Colon (tissue), 2 donors: ENCODE results near the gene AKR1B15.
"Not testable (repeated sequence)": the region's sequence is repeated elsewhere in the genome, so short reads cannot be mapped to it uniquely, and the experiment has no call there.

Source experiments
- FAIRE-seq: peaks from 2 replicates; lab custom pipeline; 2012; peaks lifted over from hg19 to GRCh38; lab: Jason Lieb, UNC
- donor health status: control.
- donor health status: control.

Gene AKR1B15

GRCh38 chr7:134565643-134566136 lies 16.8 kb downstream of the AKR1B15 start:
- no peak for FAIRE-seq

- FAIRE-seq, result no peak
These were observed 18.5 kb downstream of the AKR1B15 start for GRCh38 chr7:134567368-134567767.

GRCh38 chr7:134569962-134570361 lies 21.1 kb downstream of the AKR1B15 start:
- not testable (repeated sequence) for FAIRE-seq

GRCh38 chr7:134571101-134571500 lies 22.2 kb downstream of the AKR1B15 start:
- FAIRE-seq, result no peak

- no peak for FAIRE-seq
These were observed 23.0 kb downstream of the AKR1B15 start for GRCh38 chr7:134571746-134572461.

GRCh38 chr7:134574322-134574721 lies 25.4 kb downstream of the AKR1B15 start:
- no peak for FAIRE-seq

GRCh38 chr7:134584290-134584689 lies 35.4 kb downstream of the AKR1B15 start:
- FAIRE-seq, result no peak

GRCh38 chr7:134585897-134586296 lies 37.0 kb downstream of the AKR1B15 start:
- FAIRE-seq, result no peak

GRCh38 chr7:134587750-134588149 lies 38.8 kb downstream of the AKR1B15 start:
- no peak for FAIRE-seq

GRCh38 chr7:134589491-134589941 lies 40.6 kb downstream of the AKR1B15 start:
- FAIRE-seq, result no peak

- no peak for FAIRE-seq
These were observed 44.9 kb downstream of the AKR1B15 start for GRCh38 chr7:134593530-134594392.

GRCh38 chr7:134594877-134595276 lies 46.0 kb downstream of the AKR1B15 start:
- FAIRE-seq, result no peak

- no peak for FAIRE-seq
These were observed 50.5 kb downstream of the AKR1B15 start for GRCh38 chr7:134599371-134599770.

GRCh38 chr7:134601459-134601858 lies 52.5 kb downstream of the AKR1B15 start:
- no peak for FAIRE-seq

- no peak for FAIRE-seq
These were observed 54.1 kb downstream of the AKR1B15 start for GRCh38 chr7:134602881-134603451.

GRCh38 chr7:134605978-134606923 lies 57.3 kb downstream of the AKR1B15 start:
- FAIRE-seq, result no peak

GRCh38 chr7:134611611-134612151 lies 62.8 kb downstream of the AKR1B15 start:
- no peak for FAIRE-seq

- no peak for FAIRE-seq
These were observed 63.3 kb downstream of the AKR1B15 start for GRCh38 chr7:134612197-134612596.

- FAIRE-seq, result no peak
These were observed 64.9 kb downstream of the AKR1B15 start for GRCh38 chr7:134613623-134614347.

- no peak for FAIRE-seq
These were observed 67.7 kb downstream of the AKR1B15 start for GRCh38 chr7:134616611-134617010.
